ENCODE data around the gene RPS18.
A peak's percentile ranks its signal among the peaks of the same experiment; 100 is the strongest.

The RPS18 gene

GRCh38 chr6:33312361-33313104 is 40.7 kb downstream of the RPS18 start:
- H3K9me3 ChIP-seq (replicated peaks; ENCODE audit: low read length) = no peaks in the 10 kb centered on the region
- H3K4me3 ChIP-seq (ENCODE audit: low read length) = peak overlapping the region; percentile 100
- H3K27me3 ChIP-seq (ENCODE audit: control insufficient read depth, insufficient read depth, low read length) = no peaks in the 10 kb centered on the region
- H3K4me2 ChIP-seq (ENCODE audit: low read length) = peak overlapping the region; percentile 98
- H3K9ac ChIP-seq (ENCODE audit: low read depth, low read length) = peak overlapping the region; percentile 96
- H3K4me1 ChIP-seq (ENCODE audit: control insufficient read depth, insufficient read depth, low read length) = peaks cover 24% of the 10 kb centered on the region
- peaks cover 3% of the 10 kb centered on the region for H3K36me3 ChIP-seq (ENCODE audit: insufficient read depth, low read length)

DNA sequence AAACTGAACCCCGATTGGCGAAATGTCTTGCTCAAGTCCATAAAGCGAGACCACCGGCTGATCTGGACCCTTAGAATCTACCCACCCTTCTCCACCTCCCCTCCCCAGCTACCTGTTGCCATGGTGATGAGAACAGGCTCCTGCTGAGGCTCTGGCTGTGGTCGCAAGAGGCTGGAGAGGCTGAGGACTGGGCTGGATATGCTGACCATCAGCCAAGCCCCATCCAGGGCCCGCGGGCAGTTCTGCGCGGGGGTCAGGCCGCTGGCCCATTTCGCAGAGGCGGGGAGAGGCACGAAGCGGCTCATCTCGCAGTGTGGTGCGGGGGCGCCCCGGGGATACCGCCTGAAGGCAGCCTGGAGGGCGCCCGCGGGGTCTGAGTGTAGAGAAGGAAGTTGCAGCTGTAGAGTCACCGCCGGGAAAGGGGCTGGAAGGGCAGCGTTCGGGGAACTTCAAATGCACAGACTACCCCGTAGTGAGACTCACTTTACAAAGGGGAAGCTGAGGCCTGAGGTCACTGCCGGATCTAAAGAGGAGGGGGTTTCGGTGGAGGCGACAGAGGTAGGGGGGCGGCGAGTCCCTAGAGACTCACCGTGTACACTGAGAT is 41.3 kb downstream of the RPS18 start:
- peak overlapping the region; percentile 100 for H3K4me3 ChIP-seq (ENCODE audit: low read length)
- peak overlapping the region; percentile 98 for H3K4me2 ChIP-seq (ENCODE audit: low read length)
- peaks cover 3% of the 10 kb centered on the region for H3K36me3 ChIP-seq (ENCODE audit: insufficient read depth, low read length)
- H3K9me3 ChIP-seq (replicated peaks; ENCODE audit: low read length) = no peaks in the 10 kb centered on the region
- H3K27me3 ChIP-seq (ENCODE audit: control insufficient read depth, insufficient read depth, low read length) = no peaks in the 10 kb centered on the region
- H3K9ac ChIP-seq (ENCODE audit: low read depth, low read length) = peak overlapping the region; percentile 96
- H3K4me1 ChIP-seq (ENCODE audit: control insufficient read depth, insufficient read depth, low read length) = peaks cover 27% of the 10 kb centered on the region

GRCh38 chr6:33313709-33314514 is 42.0 kb downstream of the RPS18 start, which contains the start of gene TAPBP:
TSS of gene TAPBP (minus strand) at chr6:33314078. CDS start at chr6:33314041, 37 bp downstream.
- peak within 1 kb of the TSS; percentile 96 for H3K9ac ChIP-seq (ENCODE audit: low read depth, low read length)
- no peaks in the 10 kb centered on the region for H3K9me3 ChIP-seq (replicated peaks; ENCODE audit: low read length)
- H3K4me1 ChIP-seq (ENCODE audit: control insufficient read depth, insufficient read depth, low read length) = peaks cover 34% of the 10 kb centered on the region
- H3K36me3 ChIP-seq (ENCODE audit: insufficient read depth, low read length) = peaks cover 4% of the 10 kb centered on the region
- H3K4me3 ChIP-seq (ENCODE audit: low read length) = peak within 1 kb of the TSS; percentile 100
- no peaks in the 10 kb centered on the region for H3K27me3 ChIP-seq (ENCODE audit: control insufficient read depth, insufficient read depth, low read length)
- peak within 1 kb of the TSS; percentile 98 for H3K4me2 ChIP-seq (ENCODE audit: low read length)

GRCh38 chr6:33314515-33314942 is 42.7 kb downstream of the RPS18 start:
- Histone ChIP-seq H3K36me3 (ENCODE audit: insufficient read depth, low read length) (peaks cover 10% of the 10 kb centered on the region), H3K9ac (ENCODE audit: low read depth, low read length) (peak overlapping the region; percentile 96), H3K4me2 (ENCODE audit: low read length) (peak overlapping the region; percentile 98), H3K27me3 (ENCODE audit: control insufficient read depth, insufficient read depth, low read length) (no peaks in the 10 kb centered on the region), H3K4me3 (ENCODE audit: low read length) (peak overlapping the region; percentile 100), H3K4me1 (ENCODE audit: control insufficient read depth, insufficient read depth, low read length) (peaks cover 40% of the 10 kb centered on the region), H3K9me3 (replicated peaks; ENCODE audit: low read length) (no peaks in the 10 kb centered on the region)

GRCh38 chr6:33314943-33315792 is 43.3 kb downstream of the RPS18 start:
- Histone ChIP-seq H3K9me3 (replicated peaks; ENCODE audit: low read length) (no peaks in the 10 kb centered on the region), H3K4me2 (ENCODE audit: low read length) (peak overlapping the region; percentile 98), H3K27me3 (ENCODE audit: control insufficient read depth, insufficient read depth, low read length) (no peaks in the 10 kb centered on the region), H3K36me3 (ENCODE audit: insufficient read depth, low read length) (peaks cover 17% of the 10 kb centered on the region), H3K4me1 (ENCODE audit: control insufficient read depth, insufficient read depth, low read length) (peaks cover 46% of the 10 kb centered on the region), H3K4me3 (ENCODE audit: low read length) (peak overlapping the region; percentile 100), H3K9ac (ENCODE audit: low read depth, low read length) (peak overlapping the region; percentile 96)

GRCh38 chr6:33315793-33316602 is 44.1 kb downstream of the RPS18 start:
- H3K9me3 ChIP-seq (replicated peaks; ENCODE audit: low read length) = no peaks in the 10 kb centered on the region
- H3K36me3 ChIP-seq (ENCODE audit: insufficient read depth, low read length) = peaks cover 23% of the 10 kb centered on the region
- H3K4me1 ChIP-seq (ENCODE audit: control insufficient read depth, insufficient read depth, low read length) = peaks cover 54% of the 10 kb centered on the region
- no peak overlapping the region for H3K9ac ChIP-seq (ENCODE audit: low read depth, low read length)
- no peak overlapping the region for H3K4me3 ChIP-seq (ENCODE audit: low read length)
- H3K27me3 ChIP-seq (ENCODE audit: control insufficient read depth, insufficient read depth, low read length) = no peaks in the 10 kb centered on the region
- no peak overlapping the region for H3K4me2 ChIP-seq (ENCODE audit: low read length)

DNA sequence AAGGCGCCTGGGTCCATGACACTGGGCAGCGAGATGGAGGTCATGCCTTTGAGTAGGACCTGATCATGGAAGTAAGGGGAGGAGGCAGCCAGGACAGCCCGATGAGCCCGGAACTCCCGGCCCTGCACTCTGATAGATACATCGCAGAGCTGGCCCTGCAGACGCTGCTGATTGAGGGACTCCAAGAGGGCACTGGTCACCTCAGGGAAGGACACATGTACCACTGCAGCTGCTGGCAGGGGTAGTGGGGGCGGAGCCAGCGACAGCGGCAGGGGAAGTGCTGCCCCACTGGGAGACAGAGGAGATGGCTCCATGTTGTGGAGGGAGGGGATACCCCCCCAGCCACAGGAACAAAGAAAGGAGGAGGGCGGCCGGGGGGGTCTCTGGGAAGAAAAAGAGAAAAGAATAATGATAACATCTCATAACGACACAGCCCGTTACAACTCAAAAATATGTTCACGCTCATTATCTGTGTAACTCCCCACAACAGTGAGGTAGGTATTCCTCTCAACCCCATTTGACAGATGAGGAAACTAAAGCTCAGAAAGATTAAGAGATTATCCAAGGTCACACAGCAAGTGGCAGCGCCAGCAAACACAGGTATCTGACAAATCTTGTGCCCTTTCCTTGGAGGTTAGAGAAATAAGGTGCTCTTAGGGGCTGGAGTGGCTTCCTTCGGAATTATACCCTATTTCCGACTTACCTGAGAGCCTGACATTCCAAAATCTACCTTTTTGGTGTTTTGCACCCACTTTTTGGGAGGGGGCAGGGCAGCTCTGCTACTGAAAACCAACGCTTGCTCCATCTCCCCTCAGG is 44.9 kb downstream of the RPS18 start:
- Histone ChIP-seq H3K27me3 (ENCODE audit: control insufficient read depth, insufficient read depth, low read length) (no peaks in the 10 kb centered on the region), H3K36me3 (ENCODE audit: insufficient read depth, low read length) (peaks cover 27% of the 10 kb centered on the region), H3K9me3 (replicated peaks; ENCODE audit: low read length) (no peaks in the 10 kb centered on the region), H3K4me1 (ENCODE audit: control insufficient read depth, insufficient read depth, low read length) (peaks cover 61% of the 10 kb centered on the region), H3K4me2 (ENCODE audit: low read length) (peak overlapping the region; percentile 77), H3K4me3 (ENCODE audit: low read length) (peak overlapping the region; percentile 90), H3K9ac (ENCODE audit: low read depth, low read length) (no peak overlapping the region)

- peaks cover 27% of the 10 kb centered on the region for H3K36me3 ChIP-seq (ENCODE audit: insufficient read depth, low read length)
- H3K9me3 ChIP-seq (replicated peaks; ENCODE audit: low read length) = no peaks in the 10 kb centered on the region
- H3K27me3 ChIP-seq (ENCODE audit: control insufficient read depth, insufficient read depth, low read length) = no peaks in the 10 kb centered on the region
- no peak overlapping the region for H3K9ac ChIP-seq (ENCODE audit: low read depth, low read length)
- peak overlapping the region; percentile 90 for H3K4me3 ChIP-seq (ENCODE audit: low read length)
- H3K4me1 ChIP-seq (ENCODE audit: control insufficient read depth, insufficient read depth, low read length) = peaks cover 59% of the 10 kb centered on the region
- H3K4me2 ChIP-seq (ENCODE audit: low read length) = peak overlapping the region; percentile 77
Measured at GRCh38 chr6:33317419-33317668, 45.5 kb downstream of the RPS18 start.

DNA sequence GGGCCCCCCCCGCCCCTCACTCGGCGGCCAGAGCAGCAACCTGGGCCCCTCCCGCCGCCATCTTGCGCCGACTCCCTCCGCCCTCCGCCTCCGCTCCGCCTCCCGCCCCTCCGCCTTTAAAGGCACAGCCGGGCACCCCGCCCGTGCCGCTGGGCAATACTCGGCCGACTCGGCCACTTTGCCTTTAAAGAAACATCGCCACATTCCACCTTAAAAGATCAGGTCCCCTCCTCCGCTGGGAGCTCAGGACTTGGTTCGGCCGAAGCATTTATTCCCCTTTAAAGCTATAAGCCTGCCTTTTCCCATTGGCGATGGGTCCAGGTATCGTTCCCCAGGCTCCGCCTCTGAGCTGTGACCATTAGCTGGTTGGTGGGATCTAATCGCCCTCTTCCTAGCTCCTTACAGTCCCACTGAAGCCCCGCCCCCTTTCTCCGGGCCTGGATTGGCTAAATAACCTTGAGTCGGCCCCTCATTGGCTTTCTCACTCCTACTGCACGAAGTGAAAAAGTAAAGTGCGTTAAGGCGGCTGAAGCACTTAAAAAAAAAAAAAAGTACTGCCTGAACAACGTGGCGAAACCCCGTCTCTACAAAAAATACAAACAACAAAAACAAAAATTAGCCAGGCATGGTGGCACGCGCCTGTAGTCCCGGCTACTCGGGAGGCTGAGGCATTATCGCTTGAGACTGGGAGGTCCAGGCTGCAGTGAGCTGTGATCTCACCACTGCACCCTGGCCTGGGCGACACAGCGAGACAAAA is 46.0 kb downstream of the RPS18 start, which contains the start of gene ZBTB22:
ZBTB22 (minus strand) TSS at position 76 of the 757 bp plus-strand sequence. CDS start 828 bp downstream, outside the sequence.
- H3K9ac ChIP-seq (ENCODE audit: low read depth, low read length) = peak within 1 kb of the TSS; percentile 78
- no peaks in the 10 kb centered on the region for H3K9me3 ChIP-seq (replicated peaks; ENCODE audit: low read length)
- H3K4me1 ChIP-seq (ENCODE audit: control insufficient read depth, insufficient read depth, low read length) = peaks cover 55% of the 10 kb centered on the region
- no peaks in the 10 kb centered on the region for H3K27me3 ChIP-seq (ENCODE audit: control insufficient read depth, insufficient read depth, low read length)
- H3K36me3 ChIP-seq (ENCODE audit: insufficient read depth, low read length) = peaks cover 27% of the 10 kb centered on the region
- H3K4me2 ChIP-seq (ENCODE audit: low read length) = peak within 1 kb of the TSS; percentile 86
- peak within 1 kb of the TSS; percentile 90 for H3K4me3 ChIP-seq (ENCODE audit: low read length)
